Measurements from ENCODE around the gene IQSEC2. TPM values are rescaled to one million over a fixed set of nuclear protein-coding genes. Genes with fewer than 3 reads are reported as not detected.

Gene IQSEC2
- total and polyA plus RNA-seq, 2 of the 4 experiments (the other 2 are of a cell fraction), result 2.5 to 11.4 TPM

- no TSS peak for BruUV-seq (replicated peaks)
Measured at GRCh38 chrX:53324085-53324484, 42.7 kb upstream of the IQSEC2 start.

More at GRCh38 chrX:53324085-53324484, 42.7 kb upstream of the IQSEC2 start:
- no peak overlapping the region for H3K14ac ChIP-seq (replicated peaks; ENCODE audit: low read depth, low read length)
- peaks cover 79% of the 10 kb centered on the region for H3K27me3 ChIP-seq (ENCODE audit: control insufficient read depth, insufficient read depth, low read length)
- intact Hi-C loops (cut with micrococcal nuclease) (loop anchor here (5.0 to 10.0 kb wide), 2 partner anchors 79 to 1403 kb away; no protein-coding TSS in a partner anchor), dilution Hi-C loops (cut with HindIII; ENCODE audit: low sequenced_read_pairs, unreplicated experiment) (no loop called here), in situ Hi-C loops (cut with MboI; ENCODE audit: low sequenced_read_pairs) (no loop called here)
- no peaks in the 10 kb centered on the region for H3K9me3 ChIP-seq (ENCODE audit: control insufficient read depth, insufficient read depth, low read length)
- ATAC-seq (ENCODE audit: low read depth) (no peak), DNase-seq (no peak)
- no peak overlapping the region for H2AFZ ChIP-seq (replicated peaks; ENCODE audit: low read length, poor library complexity)
- H3K4me1 ChIP-seq (ENCODE audit: control insufficient read depth, insufficient read depth, low read length), result no peaks in the 10 kb centered on the region
- no peak overlapping the region for H2BK5ac ChIP-seq (ENCODE audit: low read depth, low read length, poor library complexity, severe bottlenecking)
- CTCF ChIA-PET, result no interaction called here
- H3K27ac ChIP-seq (ENCODE audit: insufficient read depth, low read length), result no peak overlapping the region
- POLR2A ChIA-PET (ENCODE audit: unreplicated experiment), result no interaction called here
- H3K79me1 ChIP-seq (ENCODE audit: low read depth in 1 of 2, low read length in 2 of 2), result no peaks in the 10 kb centered on the region
- H3K4me2 ChIP-seq (ENCODE audit: low read depth, low read length), result no peak overlapping the region
- H4K8ac ChIP-seq (ENCODE audit: low read depth in 2 of 2, low read length in 2 of 2), result no peak overlapping the region
- H3K36me3 ChIP-seq (ENCODE audit: control insufficient read depth, insufficient read depth, low read length), result no peaks in the 10 kb centered on the region
- 0 out of 2 replicates have a peak, but pooled peaks cover 3% of the 10 kb centered on the region for H3K9me1 ChIP-seq (ENCODE audit: insufficient read depth, low read length)
- no peak overlapping the region for H3K4ac ChIP-seq (ENCODE audit: low read depth, low read length)
- H3K9ac ChIP-seq (ENCODE audit: low read depth, low read length), result no peak overlapping the region
- H3K18ac ChIP-seq (ENCODE audit: low read depth, low read length), result no peak overlapping the region
- H4K20me1 ChIP-seq (ENCODE audit: insufficient read depth, low read length), result no peaks in the 10 kb centered on the region
- H4K91ac ChIP-seq (ENCODE audit: insufficient read depth, low read depth, low read length), result no peak overlapping the region
- WGBS, 2 experiments (ENCODE audit: extremely low coverage in 2 of 2, insufficient read length in 1 of 2), result no CpG with 5 or more reads among the region's 2 CpGs
- H2BK120ac ChIP-seq (ENCODE audit: low read depth, low read length), result no peak overlapping the region
- no peak overlapping the region for H3K4me3 ChIP-seq (ENCODE audit: insufficient read depth, low read depth, low read length)
- no peak overlapping the region for H4K5ac ChIP-seq (ENCODE audit: low read depth, low read length)
- H3K56ac ChIP-seq (ENCODE audit: extremely low read depth, insufficient read depth, low read length), result no peak overlapping the region
- no peak overlapping the region for H2BK20ac ChIP-seq (ENCODE audit: low read depth, low read length)
- no peak overlapping the region for H3K23ac ChIP-seq (ENCODE audit: low read depth, low read length)
- no peak overlapping the region for H2BK15ac ChIP-seq (ENCODE audit: low read depth, low read length)
- no peak for TF ChIP-seq MAZ (IDR thresholded peaks at IDR 0.05; ENCODE audit: borderline replicate concordance, low read depth, low read length)
- TF ChIP-seq MAFK (IDR thresholded peaks at IDR 0.05; ENCODE audit: low read depth, low read length), result no peak
- no peak for TF ChIP-seq ELK1 (IDR thresholded peaks at IDR 0.05; ENCODE audit: borderline replicate concordance, low read depth, low read length)
- no peak for TF ChIP-seq CTCF (conservative IDR thresholded peaks at IDR 0.05; ENCODE audit: low read depth, low read length)
- TF ChIP-seq FOS (IDR thresholded peaks at IDR 0.05; ENCODE audit: low read depth, low read length), result no peak
- TF ChIP-seq RFX5 (IDR thresholded peaks at IDR 0.05; ENCODE audit: low read depth, low read length), result no peak
- no peak for TF ChIP-seq RAD21 (IDR thresholded peaks at IDR 0.05; ENCODE audit: low read length)
- no peak for TF ChIP-seq USF2 (IDR thresholded peaks at IDR 0.05; ENCODE audit: low read depth, low read length)
- no peak for TF ChIP-seq CEBPB (IDR thresholded peaks at IDR 0.05; ENCODE audit: low read depth, low read length)
- no peak for TF ChIP-seq POLR2A (IDR thresholded peaks at IDR 0.05; ENCODE audit: low read depth, low read length)
- TF ChIP-seq CHD1 (IDR thresholded peaks at IDR 0.05; ENCODE audit: low read depth, low read length), result no peak
- no peak for TF ChIP-seq NFE2L2 (IDR thresholded peaks at IDR 0.05; ENCODE audit: low read depth, low read length)
- no peak for TF ChIP-seq RCOR1 (IDR thresholded peaks at IDR 0.05; ENCODE audit: insufficient replicate concordance, low read length)
- no peak for TF ChIP-seq SMC3 (IDR thresholded peaks at IDR 0.05; ENCODE audit: low read depth, low read length)
- TF ChIP-seq BHLHE40 (IDR thresholded peaks at IDR 0.05; ENCODE audit: low read depth, low read length), result no peak
- TF ChIP-seq MXI1 (IDR thresholded peaks at IDR 0.05; ENCODE audit: borderline replicate concordance, low read depth, low read length), result no peak
- H2AK5ac ChIP-seq (ENCODE audit: low read depth, low read length), result no peak overlapping the region
- no peak overlapping the region for H2AK9ac ChIP-seq (replicated peaks; ENCODE audit: low read depth, low read length, poor library complexity)
